IMR-90 (cell line): ENCODE results near the gene PRRC2B. TPM values are rescaled to one million over a fixed set of nuclear protein-coding genes. Genes with fewer than 3 reads are reported as not detected.

Experiments
- ATAC-seq: fragments of 200-7000 bp; cut with Tn5 transposase; 2 replicates; pipeline ENCODE4 v1.9.1; 2020; ENCODE audit warnings: low read depth, mild to moderate bottlenecking, moderate library complexity
- BruUV-seq: library from RNA; stranded (reverse); fragments of 400-500 nt; replicated peaks from 2 replicates; lab custom pipeline; 2021; lab: Mats Ljungman, UMichigan
- CTCF ChIA-PET: fragments of 300-600 bp; formaldehyde crosslinking; extraction: SDS; loops from one replicate; lab custom pipeline; 2021; ENCODE audit warnings: antibody characterized with exemption; lab: Yijun Ruan, JAX
- POLR2A ChIA-PET: fragments of 300-600 bp; sonication (Branson Sonifier 250); formaldehyde crosslinking; loops from one replicate; lab custom pipeline; 2022; ENCODE audit warnings: antibody characterized with exemption; ENCODE audit not compliant: unreplicated experiment; lab: Charles Lee
- DNase-seq: peaks from one replicate; pipeline ENCODE4 v3.0.0; 2013
- H2AFZ ChIP-seq: replicated peaks from 2 replicates; pipeline ENCODE3; 2013; ENCODE audit warnings: low read length, mild to moderate bottlenecking; ENCODE audit not compliant: poor library complexity
- H2AK5ac ChIP-seq: 2 replicates; pipeline ENCODE4 v1.6.1; 2013; ENCODE audit warnings: low read depth, low read length, inconsistent platforms
- H2AK9ac ChIP-seq: replicated peaks from 2 replicates; pipeline ENCODE3; 2013; ENCODE audit warnings: mild to moderate bottlenecking, low read depth, low read length, moderate library complexity; ENCODE audit not compliant: poor library complexity
- H2BK120ac ChIP-seq: 2 replicates; pipeline ENCODE4 v1.6.1; 2013; ENCODE audit warnings: low read depth, low read length, inconsistent platforms
- H2BK15ac ChIP-seq: 3 replicates; pipeline ENCODE4 v1.6.1; 2013; ENCODE audit warnings: low read depth, low read length, inconsistent platforms
- H2BK20ac ChIP-seq: 2 replicates; pipeline ENCODE4 v1.6.1; 2013; ENCODE audit warnings: low read depth, mild to moderate bottlenecking, inconsistent platforms, low read length, moderate library complexity
- H2BK5ac ChIP-seq: 2 replicates; pipeline ENCODE4 v1.6.1; 2013; ENCODE audit warnings: mild to moderate bottlenecking, low read depth, low read length, inconsistent platforms; ENCODE audit not compliant: poor library complexity, severe bottlenecking
- H3K14ac ChIP-seq: replicated peaks from 2 replicates; pipeline ENCODE4 v1.6.1; 2013; ENCODE audit warnings: low read depth, low read length, inconsistent platforms
- H3K18ac ChIP-seq: 2 replicates; pipeline ENCODE4 v1.6.1; 2013; ENCODE audit warnings: low read depth, low read length, control low read depth
- H3K23ac ChIP-seq: 2 replicates; pipeline ENCODE4 v1.6.1; 2013; ENCODE audit warnings: low read depth, low read length, inconsistent platforms
- H3K27ac ChIP-seq: 2 replicates; pipeline ENCODE4 v1.5.1; 2013; ENCODE audit warnings: mild to moderate bottlenecking, control low read depth, low read length; ENCODE audit not compliant: insufficient read depth
- H3K27me3 ChIP-seq: 2 replicates; pipeline ENCODE4 v1.6.1; 2013; ENCODE audit warnings: low read length; ENCODE audit not compliant: control insufficient read depth, insufficient read depth
- H3K36me3 ChIP-seq: 2 replicates; pipeline ENCODE4 v1.6.1; 2013; ENCODE audit warnings: low read length, mixed read lengths; ENCODE audit not compliant: control insufficient read depth, insufficient read depth
- H3K4ac ChIP-seq: 2 replicates; pipeline ENCODE4 v1.6.1; 2013; ENCODE audit warnings: low read depth, low read length, inconsistent platforms
- H3K4me1 ChIP-seq: 2 replicates; pipeline ENCODE4 v1.6.1; 2013; ENCODE audit warnings: low read length, mixed read lengths; ENCODE audit not compliant: control insufficient read depth, insufficient read depth
- H3K4me2 ChIP-seq: 2 replicates; pipeline ENCODE4 v1.6.1; 2013; ENCODE audit warnings: low read depth, mild to moderate bottlenecking, control low read depth, low read length, moderate library complexity
- H3K4me3 ChIP-seq: 2 replicates; pipeline ENCODE4 v1.5.1; 2013; ENCODE audit warnings: low read depth, mild to moderate bottlenecking, control low read depth, low read length, moderate library complexity; ENCODE audit not compliant: insufficient read depth
- H3K56ac ChIP-seq: 2 replicates; pipeline ENCODE4 v1.6.1; 2013; ENCODE audit warnings: low read length, inconsistent platforms; ENCODE audit not compliant: insufficient read depth; ENCODE audit errors: extremely low read depth
- H3K79me1 ChIP-seq, 2 experiments: 2 replicates each; pipeline ENCODE4 v1.6.1; 2013; ENCODE audit warnings: low read length in 2 of 2, inconsistent platforms in 1 of 2, low read depth in 1 of 2
- H3K9ac ChIP-seq: 2 replicates; pipeline ENCODE4 v1.6.1; 2013; ENCODE audit warnings: low read depth, low read length, control low read depth
- H3K9me1 ChIP-seq: 2 replicates; pipeline ENCODE4 v1.6.1; 2013; ENCODE audit warnings: low read length, inconsistent platforms; ENCODE audit not compliant: insufficient read depth
- H3K9me3 ChIP-seq: 2 replicates; pipeline ENCODE4 v1.6.1; 2013; ENCODE audit warnings: low read length; ENCODE audit not compliant: control insufficient read depth, insufficient read depth
- H4K20me1 ChIP-seq: 2 replicates; pipeline ENCODE4 v1.6.1; 2013; ENCODE audit warnings: low read length, inconsistent platforms; ENCODE audit not compliant: insufficient read depth
- H4K5ac ChIP-seq: 2 replicates; pipeline ENCODE4 v1.6.1; 2013; ENCODE audit warnings: mild to moderate bottlenecking, low read depth, low read length, control low read depth
- H4K8ac ChIP-seq, 2 experiments: 2 replicates each; pipeline ENCODE4 v1.6.1; 2013; ENCODE audit warnings: low read depth in 2 of 2, low read length in 2 of 2, control low read depth in 1 of 2, inconsistent platforms in 1 of 2
- H4K91ac ChIP-seq: 2 replicates; pipeline ENCODE4 v1.6.1; 2013; ENCODE audit warnings: low read depth, low read length, inconsistent platforms; ENCODE audit not compliant: insufficient read depth
- BHLHE40 ChIP-seq: fragments of 150-350 bp; IDR thresholded peaks from 2 replicates; pipeline ENCODE4 v1.6.1; 2016; ENCODE audit warnings: mild to moderate bottlenecking, low read depth, low read length
- CEBPB ChIP-seq: IDR thresholded peaks from 2 replicates; pipeline ENCODE4 v1.6.1; 2012; ENCODE audit warnings: low read depth, low read length, improper control_type of control experiment
- CHD1 ChIP-seq: IDR thresholded peaks from 2 replicates; pipeline ENCODE4 v1.6.1; 2012; ENCODE audit warnings: low read depth, low read length, improper control_type of control experiment
- ELK1 ChIP-seq: fragments of 150-350 bp; IDR thresholded peaks from 2 replicates; pipeline ENCODE4 v1.6.1; 2016; ENCODE audit warnings: low read depth, mild to moderate bottlenecking, low read length, moderate library complexity, borderline replicate concordance
- FOS ChIP-seq: fragments of 150-350 bp; IDR thresholded peaks from 2 replicates; pipeline ENCODE4 v1.6.1; 2016; ENCODE audit warnings: low read depth, low read length
- MAFK ChIP-seq: IDR thresholded peaks from 2 replicates; pipeline ENCODE4 v1.6.1; 2012; ENCODE audit warnings: low read depth, low read length, improper control_type of control experiment
- MAZ ChIP-seq: IDR thresholded peaks from 2 replicates; pipeline ENCODE4 v1.6.1; 2012; ENCODE audit warnings: low read depth, mild to moderate bottlenecking, low read length, improper control_type of control experiment, moderate library complexity, borderline replicate concordance
- MXI1 ChIP-seq: IDR thresholded peaks from 2 replicates; pipeline ENCODE4 v1.6.1; 2012; ENCODE audit warnings: low read depth, mild to moderate bottlenecking, low read length, moderate library complexity, borderline replicate concordance
- NFE2L2 ChIP-seq: fragments of 150-350 bp; IDR thresholded peaks from 2 replicates; pipeline ENCODE4 v1.6.1; 2016; ENCODE audit warnings: low read depth, mild to moderate bottlenecking, low read length
- POLR2A ChIP-seq: IDR thresholded peaks from 2 replicates; pipeline ENCODE4 v1.6.1; 2012; ENCODE audit warnings: mild to moderate bottlenecking, low read depth, low read length
- RAD21 ChIP-seq: IDR thresholded peaks from 2 replicates; pipeline ENCODE4 v1.6.1; 2012; ENCODE audit warnings: low read length, improper control_type of control experiment
- RCOR1 ChIP-seq: IDR thresholded peaks from 2 replicates; pipeline ENCODE4 v1.6.1; 2012; ENCODE audit warnings: mild to moderate bottlenecking, low read length, improper control_type of control experiment; ENCODE audit not compliant: insufficient replicate concordance
- RFX5 ChIP-seq: IDR thresholded peaks from 2 replicates; pipeline ENCODE4 v1.8.0; 2012; ENCODE audit warnings: low read depth, mild to moderate bottlenecking, low read length, moderate library complexity
- SMC3 ChIP-seq: fragments of 150-350 bp; IDR thresholded peaks from 2 replicates; pipeline ENCODE4 v1.6.1; 2016; ENCODE audit warnings: low read depth, mild to moderate bottlenecking, antibody characterized with exemption, low read length, moderate library complexity
- USF2 ChIP-seq: fragments of 150-350 bp; IDR thresholded peaks from 2 replicates; pipeline ENCODE4 v1.6.1; 2017; ENCODE audit warnings: mild to moderate bottlenecking, antibody characterized with exemption, low read length, low read depth
- whole genome bisulfite sequencing, 2 experiments: methylation state at CpG; one replicate each; pipeline versions ENCODE4 v1.1.5 to v1.1.7; 2013; ENCODE audit warnings: missing lambda C conversion rate in 2 of 2; ENCODE audit not compliant: insufficient read length in 1 of 2; ENCODE audit errors: extremely low coverage in 2 of 2; 5-methylcytosine and 5-hydroxymethylcytosine counted together
- dilution Hi-C: fragments of 300-500 bp; cut with HindIII; formaldehyde crosslinking; loops from one replicate; pipeline ENCODE4 v1.14.3; 2018; ENCODE audit warnings: low sequenced_read_pairs; ENCODE audit not compliant: unreplicated experiment
- in situ Hi-C: fragments of 300-500 bp; cut with MboI; formaldehyde crosslinking; loops from 3 replicates; pipeline ENCODE4 v1.14.3; 2019; ENCODE audit warnings: low sequenced_read_pairs, inconsistent platforms, mixed read lengths
- intact Hi-C: fragments of 100-400 bp; cut with micrococcal nuclease; formaldehyde crosslinking; loops from 2 replicates; pipeline ENCODE4 v1.10.0; 2022
- polyA plus RNA-seq, 3 experiments: library from polyadenylated mRNA; depleted of rRNA; stranded (reverse); fragments of >200 nt; gene quantifications; 2 replicates each; pipeline ENCODE4 v1.2.3, GENCODE V29; 2012; ENCODE audit warnings: low replicate concordance in 1 of 3
- total RNA-seq: library from RNA; depleted of rRNA; stranded (reverse); fragments of >200 nt; gene quantifications from 2 replicates; pipeline ENCODE4 v1.2.3, GENCODE V29; 2012
- TF ChIP-seq, protein P1 (sequence below): conservative IDR thresholded peaks from 2 replicates; pipeline ENCODE4 v1.5.1; 2012; ENCODE audit warnings: mild to moderate bottlenecking, low read depth, low read length, improper control_type of control experiment

The PRRC2B gene
- total and polyA plus RNA-seq, 2 of the 4 experiments (the other 2 are of a cell fraction): 19.4 to 39.1 TPM

DNA sequence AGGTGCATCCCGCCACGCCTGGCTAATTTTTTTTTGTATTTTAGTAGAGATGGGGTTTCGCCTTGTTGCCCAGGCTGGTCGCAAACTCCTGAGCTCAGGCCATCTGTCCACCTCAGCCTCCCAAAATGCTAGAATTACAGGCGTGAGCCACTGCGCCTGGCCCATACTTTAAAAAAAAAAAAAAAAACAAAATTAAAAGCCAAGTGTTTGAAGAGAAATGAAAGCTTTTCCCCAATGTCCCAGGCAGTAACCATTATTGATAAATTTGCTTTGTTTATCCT, 9.5 kb downstream of the PRRC2B start:
- CTCF ChIA-PET: no interaction called here
- POLR2A ChIA-PET: no interaction called here

More for the DNA sequence above, 9.5 kb downstream of the PRRC2B start:
- H3K14ac ChIP-seq: no peak overlapping the region
- peaks cover 0 to 64% of the 10 kb centered on the region in 2 experiments; a peak in 2 of 4 replicates for H3K79me1 ChIP-seq
- no peak overlapping the region for H3K4me3 ChIP-seq
- peaks cover 43% of the 10 kb centered on the region for H3K9me1 ChIP-seq
- TF ChIP-seq, protein P1, sequence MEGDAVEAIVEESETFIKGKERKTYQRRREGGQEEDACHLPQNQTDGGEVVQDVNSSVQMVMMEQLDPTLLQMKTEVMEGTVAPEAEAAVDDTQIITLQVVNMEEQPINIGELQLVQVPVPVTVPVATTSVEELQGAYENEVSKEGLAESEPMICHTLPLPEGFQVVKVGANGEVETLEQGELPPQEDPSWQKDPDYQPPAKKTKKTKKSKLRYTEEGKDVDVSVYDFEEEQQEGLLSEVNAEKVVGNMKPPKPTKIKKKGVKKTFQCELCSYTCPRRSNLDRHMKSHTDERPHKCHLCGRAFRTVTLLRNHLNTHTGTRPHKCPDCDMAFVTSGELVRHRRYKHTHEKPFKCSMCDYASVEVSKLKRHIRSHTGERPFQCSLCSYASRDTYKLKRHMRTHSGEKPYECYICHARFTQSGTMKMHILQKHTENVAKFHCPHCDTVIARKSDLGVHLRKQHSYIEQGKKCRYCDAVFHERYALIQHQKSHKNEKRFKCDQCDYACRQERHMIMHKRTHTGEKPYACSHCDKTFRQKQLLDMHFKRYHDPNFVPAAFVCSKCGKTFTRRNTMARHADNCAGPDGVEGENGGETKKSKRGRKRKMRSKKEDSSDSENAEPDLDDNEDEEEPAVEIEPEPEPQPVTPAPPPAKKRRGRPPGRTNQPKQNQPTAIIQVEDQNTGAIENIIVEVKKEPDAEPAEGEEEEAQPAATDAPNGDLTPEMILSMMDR: no peak
- TF ChIP-seq SMC3 (no peak), MAFK (no peak), BHLHE40 (no peak), MAZ (no peak), MXI1 (no peak), FOS (no peak), CEBPB (no peak), ELK1 (no peak), RCOR1 (no peak), RFX5 (no peak), RAD21 (no peak), CHD1 (no peak), NFE2L2 (no peak), POLR2A (no peak), USF2 (no peak)
- H3K27me3 ChIP-seq: no peaks in the 10 kb centered on the region
- H4K5ac ChIP-seq: no peak overlapping the region
- no peak overlapping the region for H4K8ac ChIP-seq
- no peak overlapping the region for H3K23ac ChIP-seq
- no peak overlapping the region for H3K4ac ChIP-seq
- peaks cover 98% of the 10 kb centered on the region for H4K20me1 ChIP-seq
- no peak overlapping the region for H2BK20ac ChIP-seq
- DNase-seq (no peak), ATAC-seq (no peak)
- H2AFZ ChIP-seq: no peak overlapping the region
- in situ Hi-C loops (no loop called here), intact Hi-C loops (no loop called here), dilution Hi-C loops (no loop called here)
- H3K56ac ChIP-seq: no peak overlapping the region
- no peaks in the 10 kb centered on the region for H3K9me3 ChIP-seq
- H2AK5ac ChIP-seq: no peak overlapping the region
- no peak overlapping the region for H3K18ac ChIP-seq
- no peak overlapping the region for H3K27ac ChIP-seq
- no peak overlapping the region for H2BK15ac ChIP-seq
- no TSS peak for BruUV-seq
- no peaks in the 10 kb centered on the region for H3K36me3 ChIP-seq
- peaks cover 42% of the 10 kb centered on the region for H3K4me1 ChIP-seq
- no peak overlapping the region for H4K91ac ChIP-seq
- WGBS, 2 experiments: no CpG with 5 or more reads among the region's 6 CpGs
- H2AK9ac ChIP-seq: no peak overlapping the region
- H3K9ac ChIP-seq: no peak overlapping the region
- H2BK5ac ChIP-seq: no peak overlapping the region
- no peak overlapping the region for H3K4me2 ChIP-seq
- H2BK120ac ChIP-seq: no peak overlapping the region
